ENCODE data around the gene TOM1. TPM values are rescaled to one million over a fixed set of nuclear protein-coding genes. Genes with fewer than 3 reads are reported as not detected.

Gene TOM1
- total RNA-seq, 1 experiment from 2014 or later: 47.0 TPM

GRCh38 chr22:35303029-35303624 lies 3.4 kb downstream of the TOM1 start:
- in situ Hi-C loops (cut with HindIII; ENCODE audit: low pct_unique_long_range_greater_than_20kb, low sequenced_read_pairs): no loop called here
- no peak for DNase-seq (ENCODE audit: low read depth)

GRCh38 chr22:35305525-35306070 lies 5.9 kb downstream of the TOM1 start:
- in situ Hi-C loops (cut with HindIII; ENCODE audit: low pct_unique_long_range_greater_than_20kb, low sequenced_read_pairs): no loop called here
- no peak for DNase-seq (ENCODE audit: low read depth)

DNA sequence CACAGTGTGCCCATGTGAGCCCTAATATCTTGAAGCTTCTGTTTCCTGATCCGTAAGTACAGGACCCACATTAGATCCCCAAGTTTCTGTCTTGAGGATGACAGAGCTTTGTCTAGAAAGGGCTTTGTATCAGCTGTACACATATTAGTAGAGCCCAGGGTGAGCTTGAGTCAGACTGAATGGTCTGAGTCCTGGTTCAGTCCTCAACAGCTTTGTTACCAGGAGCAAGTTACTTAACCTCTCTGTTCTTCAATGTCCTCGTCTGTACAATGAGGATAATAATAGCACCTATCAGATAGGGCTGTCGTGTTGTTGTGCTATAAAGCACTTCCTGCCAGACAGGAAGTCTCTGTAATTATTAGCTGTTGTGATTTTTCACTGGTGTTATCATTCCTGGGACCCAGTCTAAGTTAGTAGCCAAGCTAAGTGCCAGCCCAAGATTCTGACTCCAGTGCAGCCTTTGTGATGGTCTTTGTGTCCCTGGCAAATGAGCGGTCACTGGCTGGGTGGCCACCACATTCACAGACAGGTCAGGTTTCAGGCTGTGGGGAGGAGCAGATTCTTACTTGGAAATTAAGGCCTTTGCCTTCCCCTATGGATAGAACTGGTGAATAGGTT lies 6.8 kb downstream of the TOM1 start:
- in situ Hi-C loops (cut with HindIII; ENCODE audit: low pct_unique_long_range_greater_than_20kb, low sequenced_read_pairs): no loop called here

DNA sequence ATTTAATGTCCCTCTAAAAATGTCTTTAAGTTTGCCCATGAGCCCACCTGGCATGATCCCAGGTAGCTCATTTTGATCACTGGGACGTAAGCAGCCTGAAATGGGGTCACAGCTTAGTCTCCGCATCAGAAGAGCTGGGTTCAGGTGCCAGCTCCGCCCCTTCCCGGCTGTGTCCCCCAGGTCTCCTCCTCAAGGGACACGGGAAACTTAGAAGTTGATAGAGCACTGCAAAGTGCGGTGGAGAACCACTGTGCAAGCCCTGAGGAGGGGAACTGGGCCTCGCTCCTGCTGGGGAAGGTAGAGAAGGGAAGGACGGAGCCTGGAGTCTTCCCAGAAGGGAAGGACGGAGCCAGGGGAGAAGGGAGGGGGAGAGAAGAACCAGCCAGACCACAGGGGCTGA lies 7.7 kb downstream of the TOM1 start:
- DNase-seq (ENCODE audit: low read depth): no peak
- in situ Hi-C loops (cut with HindIII; ENCODE audit: low pct_unique_long_range_greater_than_20kb, low sequenced_read_pairs): no loop called here

More for the DNA sequence above, 6.8 kb downstream of the TOM1 start:
- no peak for DNase-seq (ENCODE audit: low read depth)

GRCh38 chr22:35307892-35308291 lies 8.2 kb downstream of the TOM1 start:
- in situ Hi-C loops (cut with HindIII; ENCODE audit: low pct_unique_long_range_greater_than_20kb, low sequenced_read_pairs): no loop called here
- DNase-seq (ENCODE audit: low read depth): no peak

GRCh38 chr22:35308480-35309021 lies 8.9 kb downstream of the TOM1 start:
- in situ Hi-C loops (cut with HindIII; ENCODE audit: low pct_unique_long_range_greater_than_20kb, low sequenced_read_pairs): no loop called here
- no peak for DNase-seq (ENCODE audit: low read depth)

- no peak for DNase-seq (ENCODE audit: low read depth)
- in situ Hi-C loops (cut with HindIII; ENCODE audit: low pct_unique_long_range_greater_than_20kb, low sequenced_read_pairs): no loop called here
These were observed 11.2 kb downstream of the TOM1 start for GRCh38 chr22:35310556-35311550.

DNA sequence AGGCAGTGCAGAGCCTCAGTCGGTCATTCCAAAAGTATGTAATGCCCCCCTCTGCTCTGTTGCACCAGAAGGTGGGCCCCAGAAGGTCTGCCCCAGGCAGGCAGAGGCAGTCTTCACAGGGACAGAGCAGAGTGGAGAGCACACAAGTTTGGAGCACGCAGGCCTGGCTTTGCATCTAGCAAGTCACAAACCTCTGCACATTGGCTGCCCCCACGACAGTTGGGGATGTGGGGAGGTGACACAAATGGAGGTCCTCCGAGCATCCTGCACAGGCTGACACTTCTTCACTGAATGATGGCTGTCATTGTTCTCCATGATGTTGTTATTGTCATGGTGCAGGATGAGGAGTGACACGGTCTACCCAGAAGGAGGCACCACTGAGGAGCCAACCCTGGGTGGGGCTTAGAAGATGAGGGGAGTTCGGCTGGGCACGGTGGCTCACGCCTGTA lies 11.9 kb downstream of the TOM1 start:
- in situ Hi-C loops (cut with HindIII; ENCODE audit: low pct_unique_long_range_greater_than_20kb, low sequenced_read_pairs): no loop called here

DNA sequence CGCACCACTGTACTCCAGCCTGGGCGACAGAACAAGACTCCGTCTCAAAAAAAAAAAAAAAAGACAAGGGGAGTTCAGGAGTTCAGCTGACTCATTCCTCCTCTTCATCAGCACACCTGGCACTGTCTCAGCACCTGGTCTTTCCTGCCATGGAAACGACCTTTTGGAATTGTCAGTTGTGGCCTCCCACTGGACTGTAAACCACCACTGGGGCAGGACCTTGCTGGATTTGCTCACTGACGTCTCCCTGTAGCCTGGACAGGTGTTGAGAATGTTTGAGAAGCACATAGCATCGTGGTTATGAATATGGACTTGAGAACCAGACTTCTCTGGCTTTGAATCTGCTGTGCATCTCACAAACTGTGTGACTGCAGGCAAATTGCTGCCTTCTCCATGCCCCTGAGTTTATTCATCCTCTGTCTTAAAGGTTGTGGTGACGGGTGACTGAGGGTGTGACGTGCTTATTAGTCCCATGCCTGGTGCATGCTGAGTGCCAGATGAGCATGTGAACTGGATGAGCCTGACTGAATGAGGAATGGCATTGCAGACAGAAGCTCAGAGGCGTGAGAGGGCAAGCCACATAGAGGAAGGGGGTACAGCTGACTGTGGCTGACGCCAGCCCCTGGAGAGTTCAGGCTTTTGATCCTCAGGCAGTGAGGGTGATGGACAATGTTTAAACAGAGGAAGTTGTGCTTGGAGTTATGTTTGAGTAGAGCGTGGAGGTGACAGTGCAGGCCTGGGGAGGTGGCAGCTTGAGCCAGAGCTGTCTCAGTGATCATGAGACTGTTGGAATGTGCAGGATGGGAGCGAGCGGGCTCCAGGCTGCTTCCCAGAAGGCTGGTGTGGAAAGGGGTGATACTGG lies 12.7 kb downstream of the TOM1 start:
- in situ Hi-C loops (cut with HindIII; ENCODE audit: low pct_unique_long_range_greater_than_20kb, low sequenced_read_pairs): no loop called here
- peak; percentile 91 for DNase-seq (ENCODE audit: low read depth)

More for the DNA sequence above, 11.9 kb downstream of the TOM1 start:
- DNase-seq (ENCODE audit: low read depth): no peak

GRCh38 chr22:35313311-35314121 lies 13.8 kb downstream of the TOM1 start:
- in situ Hi-C loops (cut with HindIII; ENCODE audit: low pct_unique_long_range_greater_than_20kb, low sequenced_read_pairs): no loop called here
- peak; percentile 92 for DNase-seq (ENCODE audit: low read depth)

- in situ Hi-C loops (cut with HindIII; ENCODE audit: low pct_unique_long_range_greater_than_20kb, low sequenced_read_pairs): no loop called here
- no peak for DNase-seq (ENCODE audit: low read depth)
These were observed 14.7 kb downstream of the TOM1 start for GRCh38 chr22:35314161-35314942.

DNA sequence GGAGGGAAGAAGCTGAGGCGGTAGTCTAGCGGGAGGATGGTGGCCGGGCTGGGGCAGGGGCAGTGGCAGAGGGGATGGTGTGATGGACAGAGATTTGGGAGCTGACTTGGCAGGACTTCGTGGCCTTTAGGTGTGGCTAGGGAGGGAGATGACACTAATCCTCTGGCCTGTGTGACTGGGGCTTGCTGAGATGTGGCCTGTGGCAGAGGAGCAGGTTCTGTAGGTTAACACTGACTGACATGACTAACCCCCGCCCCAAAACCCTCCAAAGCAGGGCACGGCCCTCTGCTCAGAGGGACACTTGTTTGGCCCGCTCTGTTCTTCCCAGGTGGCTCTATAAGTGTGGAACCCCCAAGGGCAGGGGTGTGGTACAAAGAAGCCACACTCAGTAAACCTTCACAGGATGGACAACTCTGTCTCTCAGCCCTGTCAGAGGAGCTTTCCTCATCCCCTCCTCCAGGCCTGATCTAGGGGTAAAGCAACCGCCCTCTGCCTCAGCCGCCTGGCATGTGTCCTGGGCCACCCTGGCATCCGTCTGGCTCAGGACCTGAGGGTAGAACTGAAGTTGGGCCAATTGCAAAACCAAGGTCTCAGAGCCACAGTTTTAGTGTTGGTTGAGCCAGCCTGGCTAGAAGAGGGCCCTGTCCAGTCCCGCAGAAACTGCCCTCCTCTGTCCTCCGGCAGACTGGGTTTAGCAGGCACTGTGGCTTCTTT lies 15.6 kb downstream of the TOM1 start:
- no peak for DNase-seq (ENCODE audit: low read depth)
- in situ Hi-C loops (cut with HindIII; ENCODE audit: low pct_unique_long_range_greater_than_20kb, low sequenced_read_pairs): no loop called here

- in situ Hi-C loops (cut with HindIII; ENCODE audit: low pct_unique_long_range_greater_than_20kb, low sequenced_read_pairs): no loop called here
- no peak for DNase-seq (ENCODE audit: low read depth)
These were observed 16.4 kb downstream of the TOM1 start for GRCh38 chr22:35315855-35316745.

GRCh38 chr22:35316751-35317150 lies 17.1 kb downstream of the TOM1 start:
- in situ Hi-C loops (cut with HindIII; ENCODE audit: low pct_unique_long_range_greater_than_20kb, low sequenced_read_pairs): no loop called here
- no peak for DNase-seq (ENCODE audit: low read depth)
